HepG2 (cell line): ENCODE results near the gene DDRGK1. TPM values are rescaled to one million over a fixed set of nuclear protein-coding genes. Genes with fewer than 3 reads are reported as not detected.

ENCODE experiments used
- CBFB ChIP-seq: sonication (generic); formaldehyde crosslinking; IDR thresholded peaks from 2 replicates; pipeline ENCODE4 v1.4.0; 2020; ENCODE audit warnings: missing genetic modification reagents
- HNRNPK ChIP-seq: fragments of 200-400 bp; formaldehyde crosslinking; IDR thresholded peaks from 2 replicates; pipeline ENCODE4 v1.6.1; 2018; ENCODE audit warnings: low read length, low read depth, moderate library complexity, mild to moderate bottlenecking; ENCODE audit not compliant: poor library complexity, severe bottlenecking
- NR2F6 ChIP-seq, 2 experiments: IDR thresholded peaks; 2 replicates each; pipeline ENCODE4 v1.6.1; 2016; ENCODE audit warnings: antibody characterized with exemption in 1 of 2, mild to moderate bottlenecking in 1 of 2
- PHF5A ChIP-seq: IDR thresholded peaks from one replicate; pipeline ENCODE4 v1.6.1; 2018; ENCODE audit warnings: low read depth, missing genetic modification reagents; ENCODE audit not compliant: unreplicated experiment
- PTBP1 ChIP-seq: fragments of 200-400 bp; formaldehyde crosslinking; IDR thresholded peaks from 2 replicates; pipeline ENCODE4 v1.6.1; 2018; ENCODE audit warnings: low read length, low read depth; ENCODE audit not compliant: poor library complexity, severe bottlenecking
- REPIN1 ChIP-seq: sonication (generic); formaldehyde crosslinking; IDR thresholded peaks from 2 replicates; pipeline ENCODE4 v1.8.0; 2022; ENCODE audit warnings: missing genetic modification reagents, low read depth, mild to moderate bottlenecking, borderline replicate concordance
- TAF1 ChIP-seq: sonication (generic); formaldehyde crosslinking; IDR thresholded peaks from 2 replicates; pipeline ENCODE4 v1.4.0; 2020; ENCODE audit warnings: missing genetic modification reagents
- ZNF556 ChIP-seq: sonication (generic); formaldehyde crosslinking; IDR thresholded peaks from 2 replicates; pipeline ENCODE4 v1.4.0; 2020; ENCODE audit warnings: mild to moderate bottlenecking, missing genetic modification reagents, borderline replicate concordance
- ZNF703 ChIP-seq: sonication (generic); formaldehyde crosslinking; IDR thresholded peaks from 2 replicates; pipeline ENCODE4 v1.5.1; 2020; ENCODE audit warnings: missing genetic modification reagents, mild to moderate bottlenecking, moderate library complexity, borderline replicate concordance
- ZNF766 ChIP-seq: sonication (generic); formaldehyde crosslinking; IDR thresholded peaks from 2 replicates; pipeline ENCODE4 v1.5.0; 2020; ENCODE audit warnings: missing genetic modification reagents, borderline replicate concordance
- ZNF792 ChIP-seq: IDR thresholded peaks from 2 replicates; pipeline ENCODE4 v1.6.1; 2016
- polyA plus RNA-seq, 8 experiments: library from polyadenylated mRNA; depleted of rRNA in 3 of 8; stranded (reverse) in 7 of 8; unstranded in 1 of 8; fragments of >200 nt; fragmentation: Illumina TruSeq in 4 of 8; extraction: Trizol in 4 of 8; gene quantifications; 2 replicates each; pipeline versions ENCODE4 v1.2.1 to v1.2.3, GENCODE V29; 2011 to 2016; ENCODE audit warnings: low read depth in 4 of 8, missing spikeins in 1 of 8, mixed read lengths in 1 of 8; ENCODE audit not compliant: insufficient read depth in 1 of 8
- total RNA-seq, 5 experiments: library from RNA; depleted of rRNA; stranded (reverse); fragments of >200 nt; fragmentation: Illumina TruSeq; extraction: Trizol; gene quantifications; 2 replicates each; pipeline ENCODE4 v1.2.3, GENCODE V29; 2016; ENCODE audit warnings: low read depth in 1 of 5
- TF ChIP-seq, protein P1 (sequence below): sonication (generic); formaldehyde crosslinking; IDR thresholded peaks from 2 replicates; pipeline ENCODE4 v1.4.0; 2020; ENCODE audit warnings: missing genetic modification reagents
- TF ChIP-seq, protein P2 (sequence below): sonication (generic); formaldehyde crosslinking; IDR thresholded peaks from 2 replicates; pipeline ENCODE4 v1.4.0; 2020; ENCODE audit warnings: missing genetic modification reagents
- TF ChIP-seq, protein P3 (sequence below): sonication (generic); formaldehyde crosslinking; IDR thresholded peaks from 2 replicates; pipeline ENCODE4 v1.5.0; 2020; ENCODE audit warnings: mild to moderate bottlenecking, missing genetic modification reagents

Gene DDRGK1
- total and polyA plus RNA-seq, 2 of the 13 experiments (the other 11 are each of a cell fraction or from before 2014, with no cell fraction given): 96.7 to 149 TPM

DNA sequence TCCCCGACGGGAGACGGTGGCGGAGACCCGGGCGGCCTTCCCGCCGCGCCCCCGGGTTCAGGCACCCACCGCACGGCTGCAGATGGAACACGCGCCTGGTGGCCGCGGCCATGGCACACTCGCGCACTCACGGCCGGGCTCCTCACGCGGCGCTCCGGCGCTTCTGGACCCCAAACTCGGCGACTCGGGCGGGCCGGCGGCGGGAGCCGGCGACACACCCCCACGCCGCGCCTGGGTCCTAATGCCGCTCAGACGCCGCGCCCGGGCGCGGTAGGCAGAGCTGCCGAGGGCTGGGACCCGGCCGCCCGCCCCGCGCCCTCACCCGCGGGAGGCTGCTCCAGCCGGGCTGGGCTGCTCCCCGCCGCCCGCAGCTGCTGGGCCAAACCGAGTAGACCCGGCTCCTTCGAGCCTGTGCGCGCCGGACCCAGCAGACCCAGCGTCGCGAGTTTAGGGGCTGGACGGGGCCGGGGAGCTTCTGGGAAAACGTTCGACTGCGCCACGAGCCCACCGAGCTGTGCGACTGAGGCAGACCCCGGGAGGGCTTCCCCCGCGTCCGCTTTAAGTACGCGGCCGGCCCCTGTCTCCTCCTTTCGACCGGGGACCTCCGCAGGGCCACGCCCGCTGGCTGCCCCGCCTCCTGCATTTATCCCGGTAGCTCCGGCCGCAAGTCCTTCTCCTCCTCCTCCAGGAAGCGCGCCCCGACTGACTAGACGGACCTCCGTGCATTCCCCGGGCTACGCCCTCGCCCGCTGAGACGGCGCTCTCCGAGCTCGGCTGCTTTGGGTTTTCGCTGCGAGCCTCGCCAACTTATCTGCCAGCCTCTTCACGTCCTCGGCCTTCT is 34.8 kb upstream of the DDRGK1 start, which contains the start of gene SLC4A11 (continued):
- TF ChIP-seq HNRNPK: no peak
- TF ChIP-seq ZNF556 (CRISPR knock-in tag): no peak; the same call in 1 of the 2 replicates
- TF ChIP-seq, protein P1, sequence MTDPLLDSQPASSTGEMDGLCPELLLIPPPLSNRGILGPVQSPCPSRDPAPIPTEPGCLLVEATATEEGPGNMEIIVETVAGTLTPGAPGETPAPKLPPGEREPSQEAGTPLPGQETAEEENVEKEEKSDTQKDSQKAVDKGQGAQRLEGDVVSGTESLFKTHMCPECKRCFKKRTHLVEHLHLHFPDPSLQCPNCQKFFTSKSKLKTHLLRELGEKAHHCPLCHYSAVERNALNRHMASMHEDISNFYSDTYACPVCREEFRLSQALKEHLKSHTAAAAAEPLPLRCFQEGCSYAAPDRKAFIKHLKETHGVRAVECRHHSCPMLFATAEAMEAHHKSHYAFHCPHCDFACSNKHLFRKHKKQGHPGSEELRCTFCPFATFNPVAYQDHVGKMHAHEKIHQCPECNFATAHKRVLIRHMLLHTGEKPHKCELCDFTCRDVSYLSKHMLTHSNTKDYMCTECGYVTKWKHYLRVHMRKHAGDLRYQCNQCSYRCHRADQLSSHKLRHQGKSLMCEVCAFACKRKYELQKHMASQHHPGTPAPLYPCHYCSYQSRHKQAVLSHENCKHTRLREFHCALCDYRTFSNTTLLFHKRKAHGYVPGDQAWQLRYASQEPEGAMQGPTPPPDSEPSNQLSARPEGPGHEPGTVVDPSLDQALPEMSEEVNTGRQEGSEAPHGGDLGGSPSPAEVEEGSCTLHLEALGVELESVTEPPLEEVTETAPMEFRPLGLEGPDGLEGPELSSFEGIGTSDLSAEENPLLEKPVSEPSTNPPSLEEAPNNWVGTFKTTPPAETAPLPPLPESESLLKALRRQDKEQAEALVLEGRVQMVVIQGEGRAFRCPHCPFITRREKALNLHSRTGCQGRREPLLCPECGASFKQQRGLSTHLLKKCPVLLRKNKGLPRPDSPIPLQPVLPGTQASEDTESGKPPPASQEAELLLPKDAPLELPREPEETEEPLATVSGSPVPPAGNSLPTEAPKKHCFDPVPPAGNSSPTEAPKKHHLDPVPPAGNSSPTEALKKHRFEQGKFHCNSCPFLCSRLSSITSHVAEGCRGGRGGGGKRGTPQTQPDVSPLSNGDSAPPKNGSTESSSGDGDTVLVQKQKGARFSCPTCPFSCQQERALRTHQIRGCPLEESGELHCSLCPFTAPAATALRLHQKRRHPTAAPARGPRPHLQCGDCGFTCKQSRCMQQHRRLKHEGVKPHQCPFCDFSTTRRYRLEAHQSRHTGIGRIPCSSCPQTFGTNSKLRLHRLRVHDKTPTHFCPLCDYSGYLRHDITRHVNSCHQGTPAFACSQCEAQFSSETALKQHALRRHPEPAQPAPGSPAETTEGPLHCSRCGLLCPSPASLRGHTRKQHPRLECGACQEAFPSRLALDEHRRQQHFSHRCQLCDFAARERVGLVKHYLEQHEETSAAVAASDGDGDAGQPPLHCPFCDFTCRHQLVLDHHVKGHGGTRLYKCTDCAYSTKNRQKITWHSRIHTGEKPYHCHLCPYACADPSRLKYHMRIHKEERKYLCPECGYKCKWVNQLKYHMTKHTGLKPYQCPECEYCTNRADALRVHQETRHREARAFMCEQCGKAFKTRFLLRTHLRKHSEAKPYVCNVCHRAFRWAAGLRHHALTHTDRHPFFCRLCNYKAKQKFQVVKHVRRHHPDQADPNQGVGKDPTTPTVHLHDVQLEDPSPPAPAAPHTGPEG (CRISPR knock-in tag): peak; percentile 98
- TF ChIP-seq REPIN1 (CRISPR knock-in tag): no peak; the same call in 1 of the 2 replicates
- peak; percentile 72; the same call in 1 of the 2 replicates for TF ChIP-seq ZNF766 (CRISPR knock-in tag)
- TF ChIP-seq, protein P2, sequence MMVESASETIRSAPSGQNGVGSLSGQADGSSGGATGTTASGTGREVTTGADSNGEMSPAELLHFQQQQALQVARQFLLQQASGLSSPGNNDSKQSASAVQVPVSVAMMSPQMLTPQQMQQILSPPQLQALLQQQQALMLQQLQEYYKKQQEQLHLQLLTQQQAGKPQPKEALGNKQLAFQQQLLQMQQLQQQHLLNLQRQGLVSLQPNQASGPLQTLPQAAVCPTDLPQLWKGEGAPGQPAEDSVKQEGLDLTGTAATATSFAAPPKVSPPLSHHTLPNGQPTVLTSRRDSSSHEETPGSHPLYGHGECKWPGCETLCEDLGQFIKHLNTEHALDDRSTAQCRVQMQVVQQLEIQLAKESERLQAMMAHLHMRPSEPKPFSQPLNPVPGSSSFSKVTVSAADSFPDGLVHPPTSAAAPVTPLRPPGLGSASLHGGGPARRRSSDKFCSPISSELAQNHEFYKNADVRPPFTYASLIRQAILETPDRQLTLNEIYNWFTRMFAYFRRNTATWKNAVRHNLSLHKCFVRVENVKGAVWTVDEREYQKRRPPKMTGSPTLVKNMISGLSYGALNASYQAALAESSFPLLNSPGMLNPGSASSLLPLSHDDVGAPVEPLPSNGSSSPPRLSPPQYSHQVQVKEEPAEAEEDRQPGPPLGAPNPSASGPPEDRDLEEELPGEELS: peak; percentile 58; the same call in 1 of the 2 replicates
- TF ChIP-seq ZNF703 (CRISPR knock-in tag): 0 out of 2 replicates have a peak, but pooled peaks have one; percentile 42
- TF ChIP-seq TAF1 (CRISPR knock-in tag): 0 out of 2 replicates have a peak, but pooled peaks have one; percentile 23
- TF ChIP-seq PHF5A (CRISPR knock-in tag): peak; percentile 13
- TF ChIP-seq ZNF792: no peak
- TF ChIP-seq CBFB (CRISPR knock-in tag): no peak
- peak; percentile 58; the same call in 1 of the 2 replicates for TF ChIP-seq NR2F6 (IDR thresholded peaks at IDR 0.05)
- peak; percentile 64 for TF ChIP-seq NR2F6 (CRISPR knock-in tag; IDR thresholded peaks at IDR 0.05)
- TF ChIP-seq, protein P3, sequence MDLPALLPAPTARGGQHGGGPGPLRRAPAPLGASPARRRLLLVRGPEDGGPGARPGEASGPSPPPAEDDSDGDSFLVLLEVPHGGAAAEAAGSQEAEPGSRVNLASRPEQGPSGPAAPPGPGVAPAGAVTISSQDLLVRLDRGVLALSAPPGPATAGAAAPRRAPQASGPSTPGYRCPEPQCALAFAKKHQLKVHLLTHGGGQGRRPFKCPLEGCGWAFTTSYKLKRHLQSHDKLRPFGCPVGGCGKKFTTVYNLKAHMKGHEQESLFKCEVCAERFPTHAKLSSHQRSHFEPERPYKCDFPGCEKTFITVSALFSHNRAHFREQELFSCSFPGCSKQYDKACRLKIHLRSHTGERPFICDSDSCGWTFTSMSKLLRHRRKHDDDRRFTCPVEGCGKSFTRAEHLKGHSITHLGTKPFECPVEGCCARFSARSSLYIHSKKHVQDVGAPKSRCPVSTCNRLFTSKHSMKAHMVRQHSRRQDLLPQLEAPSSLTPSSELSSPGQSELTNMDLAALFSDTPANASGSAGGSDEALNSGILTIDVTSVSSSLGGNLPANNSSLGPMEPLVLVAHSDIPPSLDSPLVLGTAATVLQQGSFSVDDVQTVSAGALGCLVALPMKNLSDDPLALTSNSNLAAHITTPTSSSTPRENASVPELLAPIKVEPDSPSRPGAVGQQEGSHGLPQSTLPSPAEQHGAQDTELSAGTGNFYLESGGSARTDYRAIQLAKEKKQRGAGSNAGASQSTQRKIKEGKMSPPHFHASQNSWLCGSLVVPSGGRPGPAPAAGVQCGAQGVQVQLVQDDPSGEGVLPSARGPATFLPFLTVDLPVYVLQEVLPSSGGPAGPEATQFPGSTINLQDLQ (CRISPR knock-in tag): peak; percentile 47; the same call in 1 of the 2 replicates
- TF ChIP-seq PTBP1: peak; percentile 59
